ENCODE results near the gene SNRNP70. TPM values are rescaled to one million over a fixed set of nuclear protein-coding genes. Genes with fewer than 3 reads are reported as not detected.
A peak's percentile ranks its signal among the peaks of the same experiment; 100 is the strongest.

The SNRNP70 gene
- total and polyA plus RNA-seq, 10 of the 15 experiments (the other 5 are each of a cell fraction or from before 2014, with no cell fraction given) = 2.7 to 453 (median 159) TPM

- ChIA-PET CTCF (interaction anchor here (1.2 kb wide), 1 partner anchor 49 kb away, joined by 3 read pairs; no protein-coding TSS in a partner anchor), POLR2A (no interaction called here), RAD21 (ENCODE audit: unreplicated experiment) (no interaction called here), SMC1A (ENCODE audit: uncharacterized antibody, unreplicated experiment) (no interaction called here)
- H3K79me2 ChIP-seq (ENCODE audit: control insufficient read depth, insufficient read depth, low read length) = no peaks in the 10 kb centered on the region
- 38% methylated on average over 38 of the region's 38 CpGs for WGBS (ENCODE audit: insufficient coverage, insufficient replicate concordance, low lambda C conversion rate, missing lambda C conversion rate)
- in situ Hi-C loops (cut with MboI) (no loop called here), intact Hi-C loops (cut with micrococcal nuclease; ENCODE audit: unreplicated experiment) (no loop called here)
- no peaks in the 10 kb centered on the region for H4K20me1 ChIP-seq (ENCODE audit: control insufficient read depth, insufficient read depth)
- H3K27ac ChIP-seq (ENCODE audit: control insufficient read depth, insufficient read depth) = no peak within 1 kb of the TSS
- H3K4me1 ChIP-seq (ENCODE audit: control insufficient read depth, insufficient read depth, low read length) = no peaks in the 10 kb centered on the region
- DNase-seq (ENCODE audit: low read depth, low spot score) = no peak
- no peak for FAIRE-seq
- H3K9me3 ChIP-seq (replicated peaks; ENCODE audit: control insufficient read depth, insufficient read depth, low read length) = no peaks in the 10 kb centered on the region
- ATAC-seq = no peak
- no TSS peak for BruUV-seq (replicated peaks)
- peak within 1 kb of the TSS; percentile 95; the same call in 1 of the 2 replicates for H3K4me2 ChIP-seq (ENCODE audit: control insufficient read depth, insufficient read depth)
- no peak within 1 kb of the TSS for H3K9ac ChIP-seq (ENCODE audit: control insufficient read depth, insufficient read depth, low read length)
- H3K36me3 ChIP-seq (ENCODE audit: control insufficient read depth in 2 of 2, insufficient read depth in 2 of 2, low read length in 1 of 2) = no peaks in the 10 kb centered on the region
- H3K27me3 ChIP-seq (replicated peaks in 1 of 2; ENCODE audit: control insufficient read depth in 2 of 2, insufficient read depth in 2 of 2, low read length in 1 of 2) = peaks cover 3 to 16% of the 10 kb centered on the region in 2 experiments; a peak in 3 of 4 replicates
- no peak within 1 kb of the TSS for H3K4me3 ChIP-seq
- no peak within 1 kb of the TSS for H2AFZ ChIP-seq (ENCODE audit: control insufficient read depth, low read depth, low read length)
- TF ChIP-seq, protein P1, sequence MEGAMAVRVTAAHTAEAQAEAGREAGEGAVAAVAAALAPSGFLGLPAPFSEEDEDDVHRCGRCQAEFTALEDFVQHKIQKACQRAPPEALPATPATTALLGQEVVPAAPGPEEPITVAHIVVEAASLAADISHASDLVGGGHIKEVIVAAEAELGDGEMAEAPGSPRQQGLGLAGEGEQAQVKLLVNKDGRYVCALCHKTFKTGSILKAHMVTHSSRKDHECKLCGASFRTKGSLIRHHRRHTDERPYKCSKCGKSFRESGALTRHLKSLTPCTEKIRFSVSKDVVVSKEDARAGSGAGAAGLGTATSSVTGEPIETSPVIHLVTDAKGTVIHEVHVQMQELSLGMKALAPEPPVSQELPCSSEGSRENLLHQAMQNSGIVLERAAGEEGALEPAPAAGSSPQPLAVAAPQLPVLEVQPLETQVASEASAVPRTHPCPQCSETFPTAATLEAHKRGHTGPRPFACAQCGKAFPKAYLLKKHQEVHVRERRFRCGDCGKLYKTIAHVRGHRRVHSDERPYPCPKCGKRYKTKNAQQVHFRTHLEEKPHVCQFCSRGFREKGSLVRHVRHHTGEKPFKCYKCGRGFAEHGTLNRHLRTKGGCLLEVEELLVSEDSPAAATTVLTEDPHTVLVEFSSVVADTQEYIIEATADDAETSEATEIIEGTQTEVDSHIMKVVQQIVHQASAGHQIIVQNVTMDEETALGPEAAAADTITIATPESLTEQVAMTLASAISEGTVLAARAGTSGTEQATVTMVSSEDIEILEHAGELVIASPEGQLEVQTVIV (IDR thresholded peaks at IDR 0.05; ENCODE audit: borderline replicate concordance, partially characterized antibody) = no peak
- TF ChIP-seq, protein P2, sequence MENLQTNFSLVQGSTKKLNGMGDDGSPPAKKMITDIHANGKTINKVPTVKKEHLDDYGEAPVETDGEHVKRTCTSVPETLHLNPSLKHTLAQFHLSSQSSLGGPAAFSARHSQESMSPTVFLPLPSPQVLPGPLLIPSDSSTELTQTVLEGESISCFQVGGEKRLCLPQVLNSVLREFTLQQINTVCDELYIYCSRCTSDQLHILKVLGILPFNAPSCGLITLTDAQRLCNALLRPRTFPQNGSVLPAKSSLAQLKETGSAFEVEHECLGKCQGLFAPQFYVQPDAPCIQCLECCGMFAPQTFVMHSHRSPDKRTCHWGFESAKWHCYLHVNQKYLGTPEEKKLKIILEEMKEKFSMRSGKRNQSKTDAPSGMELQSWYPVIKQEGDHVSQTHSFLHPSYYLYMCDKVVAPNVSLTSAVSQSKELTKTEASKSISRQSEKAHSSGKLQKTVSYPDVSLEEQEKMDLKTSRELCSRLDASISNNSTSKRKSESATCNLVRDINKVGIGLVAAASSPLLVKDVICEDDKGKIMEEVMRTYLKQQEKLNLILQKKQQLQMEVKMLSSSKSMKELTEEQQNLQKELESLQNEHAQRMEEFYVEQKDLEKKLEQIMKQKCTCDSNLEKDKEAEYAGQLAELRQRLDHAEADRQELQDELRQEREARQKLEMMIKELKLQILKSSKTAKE (IDR thresholded peaks at IDR 0.05; ENCODE audit: low read depth, poor library complexity, severe bottlenecking) = no peak
- TF ChIP-seq PAX5 (IDR thresholded peaks at IDR 0.05; ENCODE audit: borderline replicate concordance, low read depth, low read length) = no peak
- no peak for TF ChIP-seq MXI1 (IDR thresholded peaks at IDR 0.05; ENCODE audit: low read depth, low read length)
- TF ChIP-seq ZBTB4 (CRISPR knock-in tag; IDR thresholded peaks at IDR 0.05) = no peak
- no peak for TF ChIP-seq MTA3 (IDR thresholded peaks at IDR 0.05; ENCODE audit: borderline replicate concordance, low read length)
- no peak for TF ChIP-seq DPF2 (IDR thresholded peaks at IDR 0.05)
- TF ChIP-seq FOS (IDR thresholded peaks at IDR 0.05; ENCODE audit: borderline replicate concordance, extremely low read depth, insufficient read length) = no peak
- no peak for TF ChIP-seq GABPA (IDR thresholded peaks at IDR 0.05; ENCODE audit: low read depth)
- no peak for TF ChIP-seq CREM (IDR thresholded peaks at IDR 0.05; ENCODE audit: low read depth)
- no peak for TF ChIP-seq ETV6 (conservative IDR thresholded peaks at IDR 0.05 in 1 of 2, IDR thresholded peaks at IDR 0.05 in 1 of 2; ENCODE audit: borderline replicate concordance in 1 of 2, low read depth in 1 of 2)
- TF ChIP-seq, protein P3, sequence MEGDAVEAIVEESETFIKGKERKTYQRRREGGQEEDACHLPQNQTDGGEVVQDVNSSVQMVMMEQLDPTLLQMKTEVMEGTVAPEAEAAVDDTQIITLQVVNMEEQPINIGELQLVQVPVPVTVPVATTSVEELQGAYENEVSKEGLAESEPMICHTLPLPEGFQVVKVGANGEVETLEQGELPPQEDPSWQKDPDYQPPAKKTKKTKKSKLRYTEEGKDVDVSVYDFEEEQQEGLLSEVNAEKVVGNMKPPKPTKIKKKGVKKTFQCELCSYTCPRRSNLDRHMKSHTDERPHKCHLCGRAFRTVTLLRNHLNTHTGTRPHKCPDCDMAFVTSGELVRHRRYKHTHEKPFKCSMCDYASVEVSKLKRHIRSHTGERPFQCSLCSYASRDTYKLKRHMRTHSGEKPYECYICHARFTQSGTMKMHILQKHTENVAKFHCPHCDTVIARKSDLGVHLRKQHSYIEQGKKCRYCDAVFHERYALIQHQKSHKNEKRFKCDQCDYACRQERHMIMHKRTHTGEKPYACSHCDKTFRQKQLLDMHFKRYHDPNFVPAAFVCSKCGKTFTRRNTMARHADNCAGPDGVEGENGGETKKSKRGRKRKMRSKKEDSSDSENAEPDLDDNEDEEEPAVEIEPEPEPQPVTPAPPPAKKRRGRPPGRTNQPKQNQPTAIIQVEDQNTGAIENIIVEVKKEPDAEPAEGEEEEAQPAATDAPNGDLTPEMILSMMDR (IDR thresholded peaks at IDR 0.05 in 2 of 3, conservative IDR thresholded peaks at IDR 0.05 in 1 of 3; ENCODE audit: control insufficient read depth in 2 of 3, extremely low read depth in 1 of 3, insufficient read depth in 1 of 3, low read depth in 3 of 3, low read length in 3 of 3) = no peak
Observed at GRCh38 chr19:49057636-49058234, 27.5 kb upstream of the SNRNP70 start, which contains the start of gene CGB7. Gene CGB7, minus strand, starts transcription at chr19:49057749. Its CDS starts 2,374 bp downstream, at chr19:49055375.

Measured in GM12878 (cell line).